ENCODE results near the gene TMEM95. TPM values are rescaled to one million over a fixed set of nuclear protein-coding genes. Genes with fewer than 3 reads are reported as not detected.

Gene TMEM95
- total RNA-seq, 2 experiments from 2014 or later: not detected

DNA sequence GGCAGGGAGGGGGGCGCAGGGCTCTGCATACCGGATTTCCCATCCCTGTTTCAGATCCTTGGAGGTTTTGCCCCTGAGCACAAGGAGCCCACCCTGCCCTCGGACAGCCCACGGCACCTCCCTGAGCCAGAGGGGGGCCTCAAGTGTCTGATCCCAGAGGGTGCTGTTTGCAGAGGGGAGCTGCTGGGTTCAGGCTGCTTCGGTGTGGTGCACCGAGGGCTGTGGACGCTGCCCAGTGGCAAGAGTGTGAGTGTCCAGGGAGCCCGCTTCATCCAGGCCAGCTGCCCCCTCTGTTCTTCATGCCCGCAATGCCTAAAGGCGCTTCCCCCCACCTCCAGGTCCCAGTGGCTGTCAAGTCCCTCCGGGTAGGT lies 28.4 kb downstream of the TMEM95 start:
- ChIA-PET POLR2A (interaction anchor here (0.5 to 1.0 kb wide), 2 partner anchors 130 to 297 kb away, joined by 3 read pairs; no protein-coding TSS in a partner anchor), CTCF (interaction anchor here (0.7 kb wide), 1 partner anchor 20 kb away, joined by 3 read pairs; the partner anchor contains the start of gene TMEM256)
- Mint-ChIP-seq H3K9me3 (peaks cover 5% of the 10 kb centered on the region), H3K4me3 (peak overlapping the region; percentile 17), H3K27ac (no peak overlapping the region), H3K4me1 (ENCODE audit: low read depth) (peaks cover 6% of the 10 kb centered on the region), H3K36me3 (no peaks in the 10 kb centered on the region), H3K27me3 (peaks cover 29% of the 10 kb centered on the region)
- no peak for DNase-seq
- intact Hi-C loops (cut with micrococcal nuclease): no loop called here

DNA sequence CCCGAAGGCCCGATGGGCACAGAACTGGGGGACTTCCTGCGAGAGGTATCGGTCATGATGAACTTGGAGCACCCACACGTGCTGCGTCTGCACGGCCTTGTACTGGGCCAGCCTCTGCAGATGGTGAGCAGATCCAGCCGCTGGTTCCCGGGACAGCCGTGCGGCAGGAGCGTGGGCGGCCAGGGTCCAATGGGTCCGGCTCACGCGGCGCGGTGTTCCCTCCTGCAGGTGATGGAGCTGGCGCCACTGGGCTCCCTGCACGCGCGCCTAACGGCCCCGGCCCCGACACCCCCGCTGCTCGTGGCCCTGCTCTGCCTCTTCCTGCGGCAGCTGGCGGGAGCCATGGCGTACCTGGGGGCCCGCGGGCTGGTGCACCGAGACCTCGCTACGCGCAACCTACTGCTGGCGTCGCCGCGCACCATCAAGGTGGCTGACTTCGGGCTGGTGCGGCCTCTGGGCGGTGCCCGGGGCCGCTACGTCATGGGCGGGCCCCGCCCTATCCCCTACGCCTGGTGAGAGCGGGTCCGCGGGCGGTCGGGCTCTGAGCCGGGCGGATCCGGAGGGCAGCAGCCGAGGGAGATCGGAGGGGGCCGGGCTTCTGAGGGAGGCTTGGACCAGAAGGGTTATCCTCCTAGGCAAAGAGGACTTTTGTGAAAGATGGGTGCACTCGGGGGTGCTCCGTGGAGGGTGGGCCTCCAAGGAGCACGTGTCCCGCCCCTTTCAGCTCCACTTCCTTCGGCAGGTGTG lies 29.0 kb downstream of the TMEM95 start:
- H3K4me3 Mint-ChIP-seq: peak overlapping the region; percentile 74
- DNase-seq: peak; percentile 84
- H3K4me1 Mint-ChIP-seq (ENCODE audit: low read depth): peaks cover 6% of the 10 kb centered on the region
- intact Hi-C loops (cut with micrococcal nuclease): no loop called here
- POLR2A ChIA-PET: interaction anchor here (0.5 to 0.8 kb wide), 3 partner anchors 20 to 296 kb away, joined by 3 to 4 read pairs (median 3); partner anchors contain the start of gene TMEM256
- H3K27me3 Mint-ChIP-seq: peaks cover 29% of the 10 kb centered on the region
- CTCF ChIA-PET: interaction anchor here (0.7 to 1.6 kb wide), 5 partner anchors 12 to 88 kb away, joined by 3 to 4 read pairs (median 3); partner anchors contain the start of gene TMEM256
- H3K36me3 Mint-ChIP-seq: no peaks in the 10 kb centered on the region
- peaks cover 5% of the 10 kb centered on the region for H3K9me3 Mint-ChIP-seq
- H3K27ac Mint-ChIP-seq: peak overlapping the region; percentile 61

DNA sequence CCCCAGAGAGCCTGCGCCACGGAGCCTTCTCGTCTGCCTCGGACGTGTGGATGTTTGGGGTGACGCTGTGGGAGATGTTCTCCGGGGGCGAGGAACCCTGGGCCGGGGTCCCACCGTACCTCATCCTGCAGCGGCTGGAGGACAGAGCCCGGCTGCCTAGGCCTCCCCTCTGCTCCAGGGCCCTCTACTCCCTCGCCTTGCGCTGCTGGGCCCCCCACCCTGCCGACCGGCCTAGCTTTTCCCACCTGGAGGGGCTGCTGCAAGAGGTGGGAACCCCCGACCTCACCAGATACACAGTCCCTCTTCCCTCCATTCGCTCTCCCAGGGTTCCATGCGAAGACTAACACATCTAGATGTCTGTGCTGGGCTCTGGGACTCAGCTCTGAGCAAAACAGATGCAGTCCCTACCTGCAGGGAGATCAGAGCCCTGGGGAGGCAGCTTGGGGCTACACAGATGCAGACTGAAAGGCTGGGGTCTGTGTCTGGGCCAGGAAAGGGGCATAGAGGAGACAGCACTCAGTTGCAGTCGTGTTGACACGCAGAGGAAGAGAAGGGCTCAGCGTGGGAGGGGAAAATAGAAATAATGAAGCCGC lies 29.6 kb downstream of the TMEM95 start:
- CTCF ChIA-PET: interaction anchor here (0.9 to 1.6 kb wide), 4 partner anchors 12 to 88 kb away, joined by 3 to 4 read pairs (median 3); partner anchors contain the start of gene TMEM256
- Mint-ChIP-seq H3K9me3 (no peaks in the 10 kb centered on the region), H3K27me3 (peaks cover 23% of the 10 kb centered on the region), H3K36me3 (peaks cover 3% of the 10 kb centered on the region), H3K4me3 (peak overlapping the region; percentile 74), H3K4me1 (ENCODE audit: low read depth) (peaks cover 9% of the 10 kb centered on the region), H3K27ac (peak overlapping the region; percentile 61)
- intact Hi-C loops (cut with micrococcal nuclease): no loop called here
- POLR2A ChIA-PET: interaction anchor here (0.7 to 0.8 kb wide), 2 partner anchors 20 to 36 kb away, joined by 3 to 4 read pairs; partner anchors contain the start of gene TMEM256
- no peak for DNase-seq

DNA sequence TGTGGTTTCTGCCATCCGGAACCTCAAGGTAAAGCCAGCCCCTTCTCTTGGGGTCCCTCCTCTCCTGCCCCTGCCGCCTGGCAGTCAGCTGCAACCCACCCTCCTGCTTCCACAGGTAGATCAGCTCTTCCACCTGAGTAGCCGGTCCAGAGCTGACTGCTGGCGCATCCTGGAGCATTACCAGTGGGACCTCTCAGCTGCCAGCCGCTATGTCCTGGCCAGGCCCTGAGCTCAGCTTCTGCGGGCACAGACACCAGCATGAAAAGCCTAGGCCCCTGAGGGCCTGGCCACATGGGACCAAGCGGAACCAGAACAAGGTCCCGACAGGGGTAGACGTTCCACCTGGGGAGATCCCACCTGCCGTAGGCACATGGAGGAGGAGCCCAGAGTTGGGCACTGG lies 33.9 kb downstream of the TMEM95 start:
- H3K27ac Mint-ChIP-seq: no peak overlapping the region
- H3K9me3 Mint-ChIP-seq: no peaks in the 10 kb centered on the region
- intact Hi-C loops (cut with micrococcal nuclease): no loop called here
- H3K36me3 Mint-ChIP-seq: peaks cover 28% of the 10 kb centered on the region
- peaks cover 28% of the 10 kb centered on the region for H3K4me1 Mint-ChIP-seq (ENCODE audit: low read depth)
- ChIA-PET POLR2A (interaction anchor here (0.6 to 1.4 kb wide), 3 partner anchors 13 to 59 kb away, joined by 3 to 4 read pairs (median 3); partner anchors contain the start of gene TMEM256), CTCF (interaction anchor here (1.6 kb wide), 1 partner anchor 33 kb away, joined by 9 read pairs; no protein-coding TSS in a partner anchor)
- no peak for DNase-seq
- no peaks in the 10 kb centered on the region for H3K27me3 Mint-ChIP-seq
- H3K4me3 Mint-ChIP-seq: no peak overlapping the region

DNA sequence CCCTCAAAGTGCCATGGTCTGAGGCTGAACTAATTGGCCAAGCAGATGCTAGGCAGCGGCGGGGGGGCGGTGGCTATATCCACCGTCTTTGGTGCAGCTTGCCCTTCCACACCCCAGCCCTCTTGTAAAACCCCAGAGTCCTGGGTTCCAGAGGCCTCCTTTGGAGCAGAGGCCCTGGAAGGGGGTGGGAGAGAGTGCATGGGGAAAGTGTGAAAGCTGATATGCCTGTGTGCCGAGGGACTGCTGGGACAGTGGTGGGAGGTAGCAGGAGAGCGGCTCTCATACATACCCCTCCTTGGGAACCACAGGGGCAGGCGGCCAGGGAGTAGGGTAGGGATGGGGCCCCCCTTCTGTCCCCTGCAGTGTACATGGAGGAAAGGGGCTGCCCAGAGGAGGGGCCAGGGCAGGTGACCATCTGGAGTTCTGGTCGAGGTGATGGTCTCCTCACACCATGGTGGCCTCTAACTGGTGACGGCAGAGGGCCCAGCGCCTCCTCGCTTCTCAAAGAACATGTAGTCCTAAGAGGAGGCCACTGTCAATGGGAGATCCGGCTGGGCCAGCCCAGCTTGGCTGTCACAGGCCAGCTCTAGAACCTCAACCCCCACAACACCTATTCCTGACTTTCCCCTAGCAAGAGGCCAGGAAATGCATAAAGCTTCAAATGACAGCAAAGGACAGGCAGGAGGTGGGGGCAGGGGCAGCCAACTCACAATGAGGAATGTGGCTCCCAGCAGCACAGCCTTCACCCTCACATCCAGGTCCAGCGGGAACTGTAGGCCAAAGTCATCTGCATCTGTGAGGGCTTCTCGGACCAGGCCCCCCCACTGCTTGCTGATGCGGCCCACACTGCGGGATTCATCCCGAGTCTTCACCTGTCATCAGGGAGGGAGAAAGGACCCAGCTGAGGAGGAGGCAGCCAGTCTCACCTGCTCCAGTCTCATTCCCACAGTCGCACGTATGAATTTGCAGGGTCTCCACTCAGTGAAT lies 35.3 kb downstream of the TMEM95 start:
- CTCF ChIA-PET: interaction anchor here (1.6 kb wide), 1 partner anchor 34 kb away, joined by 9 read pairs; no protein-coding TSS in a partner anchor
- H3K9me3 Mint-ChIP-seq: no peaks in the 10 kb centered on the region
- no peak overlapping the region for H3K27ac Mint-ChIP-seq
- no peak for DNase-seq
- intact Hi-C loops (cut with micrococcal nuclease): loop anchor here (5.0 kb wide), 1 partner anchor 108 kb away; the partner anchor contains the start of gene SLC2A4
- no peak overlapping the region for H3K4me3 Mint-ChIP-seq
- peaks cover 29% of the 10 kb centered on the region for H3K4me1 Mint-ChIP-seq (ENCODE audit: low read depth)
- peaks cover 28% of the 10 kb centered on the region for H3K36me3 Mint-ChIP-seq
- POLR2A ChIA-PET: interaction anchor here (1.4 kb wide), 1 partner anchor 13 kb away, joined by 4 read pairs; the partner anchor contains the start of gene TMEM256
- no peaks in the 10 kb centered on the region for H3K27me3 Mint-ChIP-seq

DNA sequence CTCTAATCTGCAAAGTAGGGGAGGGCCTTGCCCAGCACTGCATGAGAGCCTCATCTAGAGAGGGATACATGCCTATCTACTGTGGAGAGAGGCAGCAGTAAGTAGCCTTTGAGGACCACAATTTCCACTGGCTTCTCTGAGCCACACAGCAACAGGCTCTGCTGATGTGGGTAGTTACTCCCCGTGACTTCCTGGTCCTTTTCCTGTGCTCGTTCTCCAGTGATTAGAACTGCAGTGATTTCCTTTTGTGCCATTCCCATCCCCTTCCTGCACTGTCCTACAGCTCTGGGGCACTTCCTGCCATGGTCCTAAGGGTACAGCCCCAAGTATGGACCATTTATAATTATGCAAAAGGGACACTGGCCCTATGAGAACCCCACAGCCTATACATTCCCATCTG lies 36.4 kb downstream of the TMEM95 start:
- Mint-ChIP-seq H3K4me3 (no peak overlapping the region), H3K4me1 (ENCODE audit: low read depth) (peaks cover 29% of the 10 kb centered on the region), H3K27me3 (no peaks in the 10 kb centered on the region), H3K27ac (peak overlapping the region; percentile 75), H3K9me3 (no peaks in the 10 kb centered on the region), H3K36me3 (peaks cover 28% of the 10 kb centered on the region)
- ChIA-PET POLR2A (no interaction called here), CTCF (no interaction called here)
- no peak for DNase-seq
- intact Hi-C loops (cut with micrococcal nuclease): loop anchor here (5.0 kb wide), 1 partner anchor 109 kb away; the partner anchor contains the start of gene SLC2A4

DNA sequence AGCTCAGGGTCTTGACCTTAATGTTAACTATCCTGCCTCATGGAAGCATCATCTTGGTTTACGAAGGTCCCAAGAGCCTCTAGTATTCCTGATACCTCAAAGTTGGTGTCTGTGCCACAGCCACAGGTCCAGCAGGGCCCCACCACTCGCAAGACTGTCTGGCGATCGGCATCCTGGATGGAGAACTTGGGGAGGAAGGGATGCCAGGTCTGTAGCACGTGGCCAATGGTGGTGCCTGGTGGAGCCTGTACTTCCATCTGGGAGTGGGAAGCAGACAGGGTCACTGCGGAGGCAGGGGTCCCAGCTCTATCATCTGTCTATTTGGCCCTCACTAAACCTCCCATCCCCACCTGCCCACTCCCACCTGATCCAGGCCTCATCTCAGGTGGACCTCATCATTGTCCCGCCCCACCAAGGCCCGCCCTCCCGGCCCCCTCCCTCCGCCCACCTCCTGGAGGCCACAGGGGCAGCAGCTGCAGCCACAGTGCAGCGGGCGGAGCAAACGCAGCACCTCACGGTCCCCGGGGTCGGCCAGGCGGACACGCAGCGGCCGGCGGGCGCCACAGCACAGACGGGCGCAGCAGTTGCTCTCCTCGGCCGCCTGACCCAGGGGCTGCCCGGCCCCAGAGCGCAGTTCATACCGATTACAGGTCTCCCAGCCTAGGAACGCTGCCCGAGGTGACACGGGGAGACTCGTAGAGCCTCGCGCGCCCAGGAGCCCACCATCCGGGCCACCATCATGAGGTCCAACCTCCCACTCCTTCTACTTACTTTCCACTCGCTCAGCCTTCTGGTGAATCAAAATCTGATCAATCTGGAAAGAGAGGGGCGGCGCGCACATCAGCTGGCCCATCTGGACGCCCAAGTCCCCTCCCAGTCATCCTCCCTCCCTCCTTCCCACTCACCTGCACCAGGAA lies 38.0 kb downstream of the TMEM95 start:
- H3K4me3 Mint-ChIP-seq: peak overlapping the region; percentile 95
- no peaks in the 10 kb centered on the region for H3K9me3 Mint-ChIP-seq
- peaks cover 29% of the 10 kb centered on the region for H3K4me1 Mint-ChIP-seq (ENCODE audit: low read depth)
- H3K27me3 Mint-ChIP-seq: no peaks in the 10 kb centered on the region
- intact Hi-C loops (cut with micrococcal nuclease): loop anchor here (5.0 kb wide), 1 partner anchor 111 kb away; the partner anchor contains the start of gene SLC2A4
- H3K36me3 Mint-ChIP-seq: peaks cover 28% of the 10 kb centered on the region
- ChIA-PET POLR2A (no interaction called here), CTCF (interaction anchor here (1.2 to 2.1 kb wide), 2 partner anchors 43 to 44 kb away, joined by 6 to 9 read pairs; no protein-coding TSS in a partner anchor)
- DNase-seq: no peak
- peak overlapping the region; percentile 67 for H3K27ac Mint-ChIP-seq

DNA sequence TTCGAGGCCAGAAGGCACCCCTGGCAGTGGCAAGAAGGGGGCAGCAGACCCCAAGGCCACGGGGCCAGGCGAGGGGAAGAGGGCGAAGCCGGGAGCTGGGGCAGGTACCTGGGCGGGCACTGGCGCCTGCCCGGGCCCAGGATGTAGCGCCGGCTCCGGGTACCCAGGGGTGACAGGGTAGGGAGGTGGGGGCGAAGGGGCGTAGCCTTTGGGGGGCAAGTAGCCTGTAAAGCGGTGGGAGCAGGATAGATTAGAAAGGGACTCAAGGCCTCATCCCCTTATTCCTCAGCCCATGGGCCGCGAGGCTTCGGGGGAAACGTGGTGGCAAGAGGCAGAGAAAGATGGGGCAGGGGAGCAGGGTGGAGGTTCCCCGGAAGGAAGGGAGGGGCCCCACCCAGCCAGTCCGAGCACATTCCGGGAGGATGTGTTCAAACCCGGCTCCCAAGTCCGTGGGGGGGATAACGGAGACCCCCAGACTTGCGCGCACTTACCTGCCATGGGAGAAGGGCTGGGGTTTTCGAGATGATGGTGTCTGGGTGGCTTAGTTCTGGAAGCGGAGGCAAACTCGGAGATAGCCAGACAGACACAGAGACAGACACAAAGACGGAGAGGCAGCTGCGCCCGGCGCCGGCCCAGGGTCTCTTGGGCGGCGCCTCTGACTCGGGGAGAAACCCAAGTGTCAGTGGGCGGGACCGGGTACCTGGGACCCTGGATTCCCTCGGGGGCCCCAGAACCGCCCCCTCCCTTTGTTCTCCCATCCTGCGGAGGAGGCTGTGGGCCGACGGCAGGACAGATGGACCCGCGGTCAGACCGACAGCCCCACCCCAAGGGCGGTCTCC lies 38.9 kb downstream of the TMEM95 start:
- peak; percentile 51 for DNase-seq
- CTCF ChIA-PET: interaction anchor here (0.7 to 2.1 kb wide), 5 partner anchors 38 to 293 kb away, joined by 3 to 9 read pairs (median 4); partner anchors contain the start of genes SLC2A4, TMEM95 and TP53
- peaks cover 29% of the 10 kb centered on the region for H3K4me1 Mint-ChIP-seq (ENCODE audit: low read depth)
- peak overlapping the region; percentile 88 for H3K27ac Mint-ChIP-seq
- intact Hi-C loops (cut with micrococcal nuclease): loop anchor here (1.0 to 5.0 kb wide), 3 partner anchors 10 to 112 kb away; partner anchors contain the start of genes SLC2A4, TMEM102 and TMEM256
- POLR2A ChIA-PET: interaction anchor here (0.7 to 1.6 kb wide), 3 partner anchors 10 to 90 kb away, joined by 3 to 8 read pairs (median 3); partner anchors contain the start of genes POLR2A and TMEM256
- no peaks in the 10 kb centered on the region for H3K9me3 Mint-ChIP-seq
- no peaks in the 10 kb centered on the region for H3K27me3 Mint-ChIP-seq
- peak overlapping the region; percentile 95 for H3K4me3 Mint-ChIP-seq
- peaks cover 28% of the 10 kb centered on the region for H3K36me3 Mint-ChIP-seq

DNA sequence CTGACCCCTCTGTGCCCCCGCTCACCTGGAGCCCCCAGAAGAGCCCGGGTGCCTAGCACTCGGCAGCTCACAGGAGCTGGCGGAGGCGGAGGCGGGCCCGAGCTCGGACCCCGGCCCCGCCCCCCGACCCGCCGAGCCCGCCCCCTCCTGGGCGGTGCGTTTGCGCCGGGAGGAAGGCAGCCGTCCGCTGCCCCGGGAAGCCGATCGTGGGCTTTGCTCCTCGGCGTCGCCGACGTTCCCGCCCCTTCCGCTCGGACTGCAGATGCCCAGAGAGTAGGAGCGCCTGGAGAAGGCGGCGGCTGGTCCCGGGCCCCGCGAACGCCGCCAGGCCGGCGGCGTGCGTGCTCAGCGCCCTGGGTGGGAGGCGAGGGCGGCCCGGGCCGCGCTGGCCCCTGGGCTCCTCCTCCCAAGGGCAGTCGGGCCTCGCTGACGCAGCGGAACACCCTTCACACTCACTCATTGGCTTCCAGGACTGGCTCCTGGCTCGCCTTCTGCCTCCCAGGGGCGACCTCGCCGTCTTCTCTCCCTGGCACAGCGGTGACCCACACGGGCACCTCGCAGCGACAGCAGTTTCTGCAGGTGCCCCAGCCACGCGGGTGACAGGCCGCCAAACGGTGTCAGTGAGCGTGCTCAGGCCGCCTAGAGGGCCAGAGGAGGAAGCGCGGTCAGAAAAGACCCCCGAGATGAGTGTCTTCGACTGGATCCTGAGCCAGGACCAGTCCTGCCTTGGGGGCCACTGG lies 39.7 kb downstream of the TMEM95 start, which contains the start of gene PLSCR3:
TSS of gene PLSCR3 (minus strand) at position 74 of the 740 bp plus-strand sequence. CDS start 415 bp downstream, outside the sequence.
- peak; percentile 86 for DNase-seq

More for the DNA sequence above, 39.7 kb downstream of the TMEM95 start, which contains the start of gene PLSCR3:
- H3K9me3 Mint-ChIP-seq: no peaks in the 10 kb centered on the region
- CTCF ChIA-PET: interaction anchor here (0.7 to 2.1 kb wide), 5 partner anchors 39 to 292 kb away, joined by 3 to 9 read pairs (median 4); partner anchors contain the start of genes SLC2A4, TMEM95 and TP53
- intact Hi-C loops (cut with micrococcal nuclease): loop anchor here (1.0 to 5.0 kb wide), 3 partner anchors 10 to 112 kb away; partner anchors contain the start of genes SLC2A4, TMEM102 and TMEM256
- H3K36me3 Mint-ChIP-seq: peaks cover 25% of the 10 kb centered on the region
- peaks cover 27% of the 10 kb centered on the region for H3K4me1 Mint-ChIP-seq (ENCODE audit: low read depth)
- peak within 1 kb of the TSS; percentile 95 for H3K4me3 Mint-ChIP-seq
- peak within 1 kb of the TSS; percentile 88 for H3K27ac Mint-ChIP-seq
- POLR2A ChIA-PET: interaction anchor here (0.7 to 1.6 kb wide), 3 partner anchors 9 to 90 kb away, joined by 3 to 8 read pairs (median 3); partner anchors contain the start of genes POLR2A and TMEM256
- no peaks in the 10 kb centered on the region for H3K27me3 Mint-ChIP-seq
